NCI-H2171 (cell line): ENCODE results near the gene KMT2C.
"Not testable (repeated sequence)": the region's sequence is repeated elsewhere in the genome, so short reads cannot be mapped to it uniquely, and the experiment has no call there.

Experiments used
- DNase-seq: peaks from one replicate; lab custom pipeline; 2025; lab: John Stamatoyannopoulos, UW

KMT2C gene

DNA sequence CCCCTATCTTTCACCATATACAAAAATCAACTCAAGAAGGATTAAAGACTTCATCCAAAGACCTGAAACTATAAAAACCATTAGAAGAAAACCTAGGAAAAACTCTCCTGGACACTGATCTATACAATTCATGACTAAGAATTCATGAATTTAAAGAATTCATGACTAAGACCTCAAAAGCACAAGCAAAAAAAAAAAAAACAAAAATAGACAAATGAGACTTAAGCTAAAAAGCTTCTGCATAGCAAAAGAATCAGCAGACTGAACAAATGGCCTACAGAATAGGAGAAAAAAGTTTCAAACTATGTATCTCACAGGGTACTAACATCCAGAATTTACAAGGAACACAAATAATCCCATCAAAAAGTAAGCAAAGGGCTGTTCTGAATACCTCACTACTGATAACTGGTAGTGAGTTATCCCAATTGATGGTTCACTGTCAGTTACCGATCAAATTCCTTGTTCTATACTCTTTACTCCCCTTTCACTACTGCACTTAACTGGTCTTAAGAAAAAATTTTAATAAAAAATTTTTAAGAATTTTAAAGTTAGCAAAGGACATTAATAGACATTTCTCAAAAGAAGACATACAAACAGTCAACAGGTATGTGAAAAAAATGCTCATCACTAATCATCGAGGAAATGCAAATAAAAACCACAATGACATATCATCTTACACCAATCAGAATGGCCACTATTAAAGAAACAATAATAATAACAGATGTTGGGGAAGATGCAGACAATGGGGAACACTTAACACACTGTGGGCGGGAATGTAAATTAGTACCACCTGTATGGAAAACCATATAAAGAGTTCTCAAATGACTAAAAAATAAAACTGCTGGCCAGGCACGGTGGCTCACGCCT, 33.2 kb downstream of the KMT2C start:
- no peak for DNase-seq

DNA sequence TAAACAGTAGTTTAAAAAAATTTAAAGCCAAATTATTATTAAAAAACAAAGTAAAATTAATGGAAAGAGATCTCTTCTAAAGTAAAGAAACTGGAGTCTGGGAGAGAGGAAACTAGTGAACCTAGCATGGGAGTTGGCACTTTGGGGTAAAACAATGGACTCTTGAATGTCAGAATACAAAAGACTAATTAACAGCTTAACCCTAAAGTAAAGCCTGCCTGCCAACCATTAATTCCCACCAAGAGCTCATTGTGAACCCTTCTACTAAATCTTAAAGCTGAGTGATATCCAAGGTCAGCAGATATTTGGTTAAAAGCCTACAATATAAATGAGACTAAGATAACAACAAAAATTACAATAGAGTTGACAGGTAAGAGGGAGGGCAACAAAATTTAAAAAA, 36.5 kb downstream of the KMT2C start:
- no peak for DNase-seq

DNA sequence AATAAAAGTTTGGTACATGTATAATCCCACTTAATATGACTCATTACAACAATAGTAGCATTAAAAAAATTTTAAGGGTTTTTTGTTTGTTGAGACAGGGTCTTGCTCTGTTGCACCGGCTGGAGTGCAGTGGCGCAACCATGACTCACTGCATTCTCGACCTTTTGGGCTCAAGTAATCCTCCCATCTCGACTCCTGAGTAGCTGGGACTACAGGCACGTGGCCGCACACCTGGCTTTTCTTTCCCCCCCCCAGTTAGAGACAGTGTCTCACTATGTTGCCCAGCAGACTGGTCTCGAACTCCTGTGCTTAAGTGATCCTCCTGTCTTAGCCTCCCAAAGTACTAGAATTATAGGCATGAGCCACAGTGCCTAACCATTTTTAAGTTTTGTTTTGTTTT, 40.7 kb downstream of the KMT2C start:
- DNase-seq, result no peak

DNA sequence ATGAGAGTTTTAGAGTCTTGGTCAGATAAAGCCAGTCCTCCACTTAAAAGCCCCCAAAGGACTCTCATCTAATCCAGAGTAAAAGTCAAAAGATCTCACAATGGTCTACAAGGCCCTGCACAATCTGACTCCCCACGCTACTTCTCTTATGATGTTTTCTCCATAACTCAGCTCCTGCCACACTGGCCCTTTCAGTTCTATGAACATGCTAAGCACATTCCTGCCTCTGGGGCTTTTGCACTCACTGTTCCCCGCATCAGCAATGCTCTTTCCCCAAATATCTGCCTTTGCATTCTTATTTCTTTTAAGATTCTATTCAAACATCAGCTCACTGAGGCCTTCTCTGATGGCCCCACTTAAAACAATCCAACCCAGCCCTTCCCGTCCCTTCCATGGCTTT, 41.6 kb downstream of the KMT2C start:
- not testable (repeated sequence) for DNase-seq

DNA sequence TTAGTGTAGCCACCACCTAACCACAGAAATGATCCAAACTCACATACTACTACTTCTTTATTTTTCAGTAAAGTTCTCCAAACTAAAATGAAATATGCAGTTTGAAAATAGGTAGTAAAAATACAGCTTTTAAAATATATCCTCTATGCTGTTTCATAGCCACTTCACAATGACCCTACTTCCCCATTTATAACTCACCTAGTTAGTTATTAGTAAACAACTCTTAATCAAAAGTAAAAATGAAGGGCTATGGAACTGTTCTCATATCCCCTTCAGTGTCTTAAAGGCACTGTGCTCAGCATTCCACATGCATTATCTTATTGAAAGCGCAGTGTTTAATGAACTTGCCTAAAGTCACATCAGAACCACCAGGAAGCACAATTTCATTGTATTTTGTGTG, 43.5 kb downstream of the KMT2C start:
- DNase-seq, result no peak

DNA sequence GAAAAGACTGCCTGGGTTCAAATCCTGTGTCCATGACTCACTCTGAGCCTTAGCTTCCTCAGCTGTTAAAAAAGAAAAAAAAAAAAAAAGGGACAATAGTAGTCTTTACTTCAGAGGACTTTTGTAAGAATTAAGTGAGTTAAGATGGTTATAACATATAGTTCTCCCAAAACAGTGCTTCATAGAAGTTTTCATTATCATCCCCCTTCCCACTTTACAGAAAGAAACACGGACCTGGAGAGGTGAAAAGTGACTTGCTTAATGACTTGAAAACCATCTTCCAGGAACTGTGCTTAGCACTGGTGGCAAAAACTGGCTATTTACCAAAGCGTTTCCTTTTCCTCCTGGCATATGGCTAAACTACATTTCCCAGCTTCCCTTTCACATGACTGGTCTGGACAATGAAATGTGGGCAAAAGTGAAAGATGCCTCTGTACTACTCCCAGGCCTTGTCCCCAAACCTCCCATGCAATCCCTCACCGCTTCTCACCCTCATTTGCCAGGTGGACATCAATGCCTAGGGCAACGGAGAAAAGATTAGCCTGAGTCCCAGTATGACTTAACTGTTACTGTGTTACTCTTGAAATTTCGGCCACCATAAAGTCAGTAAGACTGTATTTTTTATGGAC, 49.6 kb downstream of the KMT2C start:
- not testable (repeated sequence) for DNase-seq

DNA sequence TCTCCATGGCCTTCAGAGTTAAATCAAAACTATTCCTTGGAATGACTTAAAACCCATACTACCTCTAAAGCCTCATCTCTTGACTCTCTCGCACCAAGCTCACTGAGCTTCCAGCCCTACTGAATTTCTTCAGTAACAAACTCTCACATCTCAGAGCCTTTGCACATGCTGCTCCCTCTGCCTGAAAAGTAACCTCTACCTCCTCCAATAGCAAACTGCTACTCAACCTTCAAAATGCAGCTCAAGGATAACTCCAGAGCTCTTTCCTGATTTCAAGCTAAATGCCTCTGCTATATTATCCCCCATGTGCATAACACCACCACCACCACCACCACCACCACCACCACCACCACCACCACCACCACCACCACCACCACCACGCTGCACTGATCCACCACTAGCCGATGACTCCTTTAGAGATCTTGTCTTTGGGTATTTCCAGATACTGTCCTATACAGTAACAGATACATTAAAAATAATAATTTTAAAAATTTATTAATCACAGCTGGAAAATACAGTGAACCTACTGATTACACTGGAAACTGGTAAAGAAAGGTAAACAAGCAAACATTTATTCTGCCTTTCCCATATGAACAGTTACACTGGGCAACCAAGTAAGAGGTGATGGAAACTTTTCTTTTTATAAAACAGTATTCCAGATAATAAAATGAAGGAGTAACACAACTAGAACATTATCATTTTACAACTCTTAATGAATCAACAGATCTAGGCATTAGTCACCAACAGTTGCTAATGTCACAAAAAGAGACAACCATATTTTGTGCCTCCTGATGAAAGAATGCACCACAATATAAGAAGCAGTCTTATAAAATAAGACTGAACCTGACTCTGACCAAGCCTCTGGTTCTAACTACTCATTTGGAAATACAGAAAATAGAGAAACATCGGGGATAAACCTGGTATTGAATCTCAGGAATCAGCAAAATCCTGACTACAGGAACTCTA, 51.3 kb downstream of the KMT2C start:
- DNase-seq, result not testable (repeated sequence)

DNA sequence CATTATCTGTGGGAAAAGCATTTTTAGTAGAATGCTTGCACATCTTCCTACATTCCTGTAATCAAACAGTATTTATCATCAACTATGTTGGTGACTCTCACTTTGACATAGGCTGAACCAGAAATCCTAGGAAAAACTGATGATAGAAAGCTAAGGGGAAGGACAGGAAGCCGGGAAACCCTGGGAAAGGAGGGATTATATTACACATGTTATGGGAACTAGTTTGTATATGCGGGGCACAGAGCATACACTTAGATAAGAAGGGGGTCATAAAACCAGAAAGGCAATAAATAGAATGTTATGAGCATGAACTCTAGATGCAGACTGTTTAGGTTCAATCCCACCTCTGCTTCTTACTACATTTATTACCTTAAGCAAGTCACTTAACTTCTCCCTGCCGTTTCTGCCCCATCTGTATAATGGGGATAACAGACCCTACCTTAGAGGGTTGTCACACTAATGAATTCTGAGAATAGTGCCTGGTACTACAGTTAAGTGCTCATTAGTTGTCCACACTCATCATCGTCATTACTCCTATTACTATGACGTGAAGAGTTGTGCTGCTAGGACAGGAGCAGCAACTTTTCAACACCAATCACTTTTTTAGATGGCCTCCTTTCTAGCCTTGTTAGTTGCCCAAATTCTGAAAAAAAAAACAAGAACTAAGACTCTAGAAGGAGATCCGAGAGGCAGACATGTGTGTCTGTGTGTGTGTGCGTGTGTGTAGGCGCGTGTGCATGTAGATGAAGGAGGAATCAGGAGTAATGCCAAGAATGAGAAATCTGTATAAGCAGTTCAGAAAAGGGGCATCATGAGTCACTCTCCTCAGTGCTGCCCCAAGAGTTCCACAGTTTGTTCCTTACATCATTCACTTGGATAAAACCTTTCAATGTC, 52.2 kb downstream of the KMT2C start:
- no peak for DNase-seq

DNA sequence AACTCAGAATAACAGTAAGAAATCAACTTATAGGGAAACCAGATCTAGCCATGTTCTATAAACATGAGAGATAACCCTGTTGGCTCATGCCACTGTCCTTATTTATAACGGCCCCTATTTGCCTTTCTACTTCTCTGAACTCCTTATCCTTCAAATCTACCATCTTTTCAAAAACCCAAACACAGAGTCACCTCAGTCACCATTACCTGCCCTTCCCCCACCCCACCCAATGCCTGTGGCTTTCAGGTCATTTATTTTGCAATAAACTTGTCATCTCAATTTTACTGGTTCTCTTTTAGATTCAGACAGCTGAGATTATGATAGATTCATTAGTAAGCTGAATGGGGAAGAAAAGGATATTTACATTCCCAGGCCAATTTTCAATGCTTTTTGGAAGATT, 53.6 kb downstream of the KMT2C start:
- no peak for DNase-seq

DNA sequence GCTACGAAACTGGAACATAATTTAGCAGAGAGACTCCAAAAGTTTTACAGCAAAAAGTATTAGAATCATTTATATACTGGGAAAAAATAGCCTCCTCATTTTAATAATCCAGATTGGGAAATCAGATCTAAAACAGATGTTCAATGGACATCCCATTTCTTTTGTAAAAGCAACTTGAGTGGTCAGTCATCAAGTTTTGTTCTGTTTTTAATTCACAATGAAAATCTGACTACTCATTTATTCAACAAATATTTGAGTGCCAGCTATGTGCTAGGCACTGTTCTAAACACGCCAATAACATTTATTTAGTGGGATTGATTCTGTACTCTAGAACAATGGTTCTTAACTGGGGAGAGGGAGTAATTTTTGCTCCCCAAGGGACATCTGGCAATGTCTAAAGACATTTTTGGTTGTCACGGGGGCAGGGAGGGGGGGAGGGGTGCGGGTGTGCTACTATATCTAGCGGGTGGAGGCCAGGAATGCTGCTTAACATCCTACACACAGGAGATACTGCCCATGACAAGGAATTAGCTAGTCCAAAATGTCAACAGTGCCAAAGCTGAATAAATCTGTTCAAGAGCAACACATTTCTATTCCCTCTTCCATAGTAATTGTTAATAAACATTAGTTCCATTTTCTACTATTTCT, 54.7 kb downstream of the KMT2C start:
- DNase-seq, result not testable (repeated sequence)

DNA sequence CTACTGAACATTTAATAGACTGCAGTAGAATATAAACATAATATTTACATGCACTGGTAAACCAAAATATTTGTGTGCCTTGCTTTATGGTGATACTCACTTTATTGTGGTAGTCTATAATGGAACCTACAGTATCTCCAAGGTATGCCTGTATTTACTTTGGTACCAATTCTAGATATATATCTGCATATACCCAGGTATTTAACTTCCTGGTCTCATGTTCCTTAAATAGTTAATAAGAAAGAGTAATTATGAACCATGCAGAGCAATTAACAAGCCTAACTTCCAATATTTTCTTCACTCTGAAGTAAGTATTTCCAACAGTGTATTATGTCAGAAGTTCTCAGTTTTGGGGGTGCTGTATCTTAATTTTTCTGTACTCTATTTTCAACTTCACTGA, 57.3 kb downstream of the KMT2C start:
- not testable (repeated sequence) for DNase-seq

DNA sequence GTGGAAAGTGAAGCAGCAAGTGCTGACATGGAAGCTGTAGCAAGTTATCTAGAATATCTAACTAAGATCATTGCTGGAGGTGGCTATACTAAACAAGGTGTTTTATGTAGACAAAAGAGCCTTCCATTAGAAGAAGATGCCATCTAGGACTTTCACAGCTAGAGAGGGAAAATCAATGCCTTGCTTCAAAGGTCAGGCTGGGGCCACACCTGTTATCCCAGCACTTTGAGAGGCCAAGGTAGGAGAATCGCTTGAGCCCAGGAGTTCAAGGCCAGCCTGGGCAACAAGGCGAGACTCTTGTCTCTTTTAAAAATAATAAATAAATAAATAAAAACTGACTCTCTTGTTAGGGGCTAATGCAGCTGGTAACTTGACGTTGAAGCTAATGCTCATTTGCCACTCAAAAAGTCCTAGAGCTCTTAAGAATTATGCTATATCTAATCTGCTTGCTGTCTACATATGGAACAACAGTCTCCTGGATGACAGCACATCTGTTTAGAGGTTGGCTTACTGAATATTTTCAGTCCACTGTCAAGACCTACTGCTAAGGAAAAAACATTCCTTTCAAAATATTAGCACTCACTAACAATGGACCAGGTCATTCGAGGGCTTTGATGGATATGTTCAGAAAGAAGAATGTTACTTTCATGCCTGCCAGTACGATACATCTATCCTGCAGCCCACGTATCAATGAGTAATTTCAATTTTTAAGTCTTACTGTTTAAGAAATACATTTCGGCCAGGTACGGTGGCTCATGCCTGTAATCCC, 58.9 kb downstream of the KMT2C start:
- not testable (repeated sequence) for DNase-seq

DNA sequence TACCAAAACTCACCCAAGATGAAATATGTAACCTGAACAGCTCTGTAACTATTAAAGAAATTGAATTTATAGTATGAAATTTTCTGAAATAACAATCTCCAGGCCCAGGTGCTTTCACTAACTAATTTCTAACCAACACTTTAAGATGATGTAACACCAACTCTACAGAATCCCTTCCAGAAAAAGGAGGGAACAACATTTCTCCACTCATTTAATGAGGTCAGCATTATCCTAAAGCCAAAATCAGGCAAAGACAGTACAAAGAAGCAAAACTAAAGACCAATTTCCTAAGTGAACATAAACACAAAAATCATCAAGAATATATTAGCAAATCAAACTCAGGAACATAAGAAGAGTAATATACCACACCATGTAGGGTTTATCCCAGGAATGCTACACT, 65.5 kb downstream of the KMT2C start:
- no peak for DNase-seq

DNA sequence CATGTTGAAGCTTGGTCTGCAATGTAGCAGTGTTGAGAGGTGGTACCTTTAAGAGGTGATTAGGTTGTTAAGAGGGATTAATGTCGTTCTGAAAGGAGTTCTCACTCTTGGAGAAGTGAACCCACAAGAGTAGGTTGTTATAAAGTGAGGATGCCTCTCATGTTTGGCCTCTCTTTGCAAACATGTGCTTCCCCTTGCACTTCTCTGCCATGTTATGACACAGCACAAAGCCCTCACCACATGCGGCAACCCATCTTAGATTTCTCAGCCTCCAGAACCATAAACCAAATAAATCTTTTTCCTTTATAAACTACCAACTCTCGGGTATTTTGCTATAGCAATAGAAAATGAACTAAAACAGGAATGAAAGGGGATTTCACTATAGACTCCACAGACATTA, 66.3 kb downstream of the KMT2C start:
- no peak for DNase-seq

DNA sequence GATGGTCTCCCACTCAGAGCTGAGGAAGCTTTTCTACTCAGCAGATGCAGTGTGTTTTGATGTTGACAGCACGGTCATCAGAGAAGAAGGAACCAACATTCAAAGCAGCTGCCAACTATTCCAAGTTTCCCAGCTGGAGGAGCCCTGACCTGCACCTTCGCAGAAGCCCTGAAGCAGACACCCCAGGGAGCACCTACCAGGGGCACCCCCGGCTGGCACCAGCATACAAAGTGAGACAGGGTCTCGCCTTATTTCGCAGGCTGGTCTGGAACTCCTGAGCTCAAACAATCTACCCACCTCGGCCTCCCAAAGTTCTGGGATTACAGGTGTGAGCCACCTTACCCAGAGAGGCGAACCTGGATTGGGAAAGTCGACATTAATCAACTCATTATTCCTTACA, 68.6 kb downstream of the KMT2C start:
- no peak for DNase-seq

DNA sequence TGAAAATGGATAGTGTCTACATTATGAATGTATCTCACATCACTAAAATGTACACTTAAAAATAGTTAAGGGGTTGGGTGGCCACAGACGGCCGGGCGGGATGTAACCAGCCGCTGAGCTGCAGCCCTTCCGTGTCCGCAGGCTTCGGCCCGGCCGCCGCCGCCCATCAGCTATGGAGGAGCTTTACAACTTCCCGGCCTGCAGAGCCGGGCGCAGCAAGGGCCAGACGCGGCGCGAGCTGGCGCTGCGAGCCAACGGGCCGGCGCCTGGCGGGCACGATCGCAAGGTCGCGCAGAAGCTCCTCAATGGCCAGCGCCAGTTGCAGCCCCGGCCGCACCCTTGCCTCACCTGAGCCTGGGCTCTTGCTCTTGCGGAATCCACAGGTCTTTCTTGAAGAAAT, 69.1 kb downstream of the KMT2C start:
- DNase-seq, result no peak

DNA sequence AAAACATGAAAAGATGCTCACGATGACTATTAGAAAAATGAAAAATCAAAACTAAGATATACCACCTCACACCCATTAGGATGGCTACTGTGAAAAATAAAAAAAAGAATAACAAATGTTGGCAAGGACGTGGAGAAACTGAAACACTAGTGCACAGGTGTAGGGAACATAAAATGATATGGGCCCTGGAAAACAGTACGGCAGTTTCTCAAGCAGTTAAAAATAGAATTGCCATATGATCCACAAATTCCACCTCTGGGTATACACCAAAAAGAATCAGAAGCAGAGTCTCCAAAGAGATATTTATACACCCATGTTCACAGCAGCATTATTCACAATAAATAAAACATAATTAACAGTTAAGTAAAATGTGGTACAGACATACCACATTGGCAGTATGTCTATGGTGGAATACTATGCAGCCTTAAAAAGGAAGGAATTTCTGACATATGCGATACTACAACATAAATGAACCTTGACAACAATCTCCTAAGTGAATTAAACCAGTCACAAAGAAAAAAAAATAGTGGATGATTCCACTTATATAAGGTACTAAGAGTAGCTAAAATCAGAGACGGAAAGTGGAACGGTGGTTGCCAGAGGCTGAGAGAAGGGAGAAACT, 69.7 kb downstream of the KMT2C start:
- no peak for DNase-seq

DNA sequence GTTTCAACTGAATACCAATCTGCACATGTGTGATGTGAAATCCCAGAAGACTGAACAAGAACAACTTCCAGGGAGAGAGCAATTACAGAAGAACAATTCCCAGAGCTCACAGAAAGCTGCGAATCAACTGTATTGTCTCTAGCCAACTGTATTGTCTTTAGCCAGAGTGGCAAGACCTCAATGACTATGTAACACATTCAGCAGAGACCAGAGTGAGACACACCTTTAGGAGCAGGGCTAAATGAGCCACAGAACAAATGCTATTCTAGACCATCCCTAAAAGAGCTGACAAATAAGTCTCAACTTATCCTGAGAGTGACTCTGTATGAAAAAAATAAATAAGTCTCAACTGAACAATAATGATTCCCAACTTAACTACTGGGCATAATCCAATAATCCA, 72.0 kb downstream of the KMT2C start:
- no peak for DNase-seq

DNA sequence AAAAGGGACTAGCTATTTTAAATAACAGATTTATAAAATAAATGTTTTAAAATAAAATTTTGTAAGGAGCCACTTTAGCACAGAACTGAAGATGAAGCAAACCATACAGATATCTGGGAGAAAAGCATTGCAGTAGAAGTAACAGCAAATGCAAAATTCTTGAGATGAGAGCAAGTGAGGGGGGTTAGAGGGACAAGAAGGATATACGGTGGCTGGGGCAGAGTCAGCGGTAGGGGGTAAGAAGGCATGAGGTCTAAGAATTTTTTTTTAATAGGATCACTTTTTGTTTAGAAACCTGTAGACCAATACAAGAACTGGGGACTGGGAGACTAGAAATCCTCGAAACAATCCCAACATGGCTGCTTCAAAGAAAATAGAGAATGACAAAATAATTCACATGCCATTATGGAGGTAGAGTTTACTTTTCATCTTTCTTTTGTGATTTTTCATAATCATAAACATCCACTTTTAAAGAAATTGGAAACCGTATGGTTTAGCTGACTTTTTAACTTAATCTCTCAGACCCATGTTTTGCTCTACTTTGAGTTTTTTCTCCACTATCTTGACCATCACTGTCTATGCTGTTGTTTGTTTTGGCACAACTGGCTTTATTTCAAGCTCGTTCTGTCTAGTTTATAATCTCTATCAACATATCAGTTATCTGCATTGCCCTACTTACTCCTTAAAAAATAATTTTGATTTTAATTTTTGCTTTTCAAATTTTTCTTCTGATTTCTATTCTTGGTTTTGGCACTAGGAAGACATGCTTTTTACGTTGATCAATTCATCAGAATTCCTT, 73.5 kb downstream of the KMT2C start:
- DNase-seq, result no peak
